ENCODE measurements around the gene TLR9. TPM values are rescaled to one million over a fixed set of nuclear protein-coding genes. Genes with fewer than 3 reads are reported as not detected.

The TLR9 gene
- total RNA-seq, 1 experiment from 2014 or later: not detected

- H2BK120ac ChIP-seq (ENCODE audit: low read depth, low read length, poor library complexity, severe bottlenecking): no peak overlapping the region
- H3K4me3 Mint-ChIP-seq: no peak overlapping the region
- no CpG with 5 or more reads among the region's 8 CpGs for WGBS (ENCODE audit: extremely low coverage, insufficient read length, low lambda C conversion rate)
- H2AK5ac ChIP-seq (ENCODE audit: insufficient read length, low read length): no peak overlapping the region
- H3K56ac ChIP-seq (ENCODE audit: insufficient read length, low read depth, low read length): no peak overlapping the region
- no peak overlapping the region for H3K9ac ChIP-seq (ENCODE audit: extremely low read depth, insufficient read length, low read length)
- H3K79me2 ChIP-seq (ENCODE audit: insufficient read depth, low read length): no peaks in the 10 kb centered on the region
- no peak overlapping the region for H3T11ph ChIP-seq (ENCODE audit: low read length)
- H3K4me1 ChIP-seq (ENCODE audit: insufficient read depth, low read length): no peaks in the 10 kb centered on the region; the same call in 1 of the 2 replicates
- H3K79me1 ChIP-seq (ENCODE audit: insufficient read depth, low read depth, low read length, poor library complexity, severe bottlenecking): no peaks in the 10 kb centered on the region
- H3K27ac ChIP-seq (ENCODE audit: insufficient read length, low read depth, low read length): no peak overlapping the region
- H3K27me3 ChIP-seq (ENCODE audit: insufficient read depth, low read length): no peaks in the 10 kb centered on the region
- H3K4me2 ChIP-seq (ENCODE audit: insufficient read depth, insufficient read length, low read length): no peak overlapping the region
- no peak overlapping the region for H2BK5ac ChIP-seq (ENCODE audit: insufficient read length, low read length)
- no peak overlapping the region for H2BK20ac ChIP-seq (ENCODE audit: low read depth, low read length, poor library complexity, severe bottlenecking)
- no peak overlapping the region for H2AFZ ChIP-seq (ENCODE audit: low read length)
- H4K8ac ChIP-seq (replicated peaks; ENCODE audit: insufficient read length, low read depth, low read length): no peak overlapping the region
- H3K4ac ChIP-seq (ENCODE audit: low read depth, low read length): no peak overlapping the region
- H4K91ac ChIP-seq (ENCODE audit: insufficient read length, low read depth, low read length): no peak overlapping the region
- no peak overlapping the region for H2BK15ac ChIP-seq (ENCODE audit: low read depth, low read length)
- H3K23ac ChIP-seq (ENCODE audit: insufficient read length, low read depth, low read length): no peak overlapping the region
- no peak overlapping the region for H4K5ac ChIP-seq (ENCODE audit: insufficient read length, low read depth, low read length)
- TF ChIP-seq CTCF (conservative IDR thresholded peaks at IDR 0.05): no peak
- no peak overlapping the region for H2BK12ac ChIP-seq (ENCODE audit: insufficient read length, low read depth, low read length)
- H3K14ac ChIP-seq (ENCODE audit: insufficient read depth, low read length): no peak overlapping the region
- H3K4me1 Mint-ChIP-seq: peaks cover 0 to 4% of the 10 kb centered on the region in 2 experiments; a peak in 2 of 4 replicates
- H3K9me3 ChIP-seq (ENCODE audit: control insufficient read depth, low read depth, low read length): no peaks in the 10 kb centered on the region
- DNase-seq: no peak
- H3K27me3 Mint-ChIP-seq (ENCODE audit: low read depth): no peaks in the 10 kb centered on the region
- peaks cover 3% of the 10 kb centered on the region for H4K20me1 ChIP-seq (ENCODE audit: control insufficient read depth, insufficient read depth, insufficient read length)
- H3K18ac ChIP-seq (ENCODE audit: insufficient read length, low read depth, low read length): no peak overlapping the region
- H3K27ac Mint-ChIP-seq: no peak overlapping the region
- no peaks in the 10 kb centered on the region for H3K9me3 Mint-ChIP-seq
- peaks cover 31 to 81% (median 75%) of the 10 kb centered on the region in 3 experiments; a peak in 6 of 7 replicates for H3K36me3 Mint-ChIP-seq (ENCODE audit: insufficient read depth in 1 of 3, low read depth in 3 of 3)
- H3K23me2 ChIP-seq (ENCODE audit: insufficient read length, low read depth, low read length, poor library complexity, severe bottlenecking): no peaks in the 10 kb centered on the region
These were observed 12.4 kb downstream of the TLR9 start for GRCh38 chr3:52213005-52213404.
